ENCODE data around the gene UBTF. TPM values are rescaled to one million over a fixed set of nuclear protein-coding genes. Genes with fewer than 3 reads are reported as not detected.

Gene UBTF, protein sequence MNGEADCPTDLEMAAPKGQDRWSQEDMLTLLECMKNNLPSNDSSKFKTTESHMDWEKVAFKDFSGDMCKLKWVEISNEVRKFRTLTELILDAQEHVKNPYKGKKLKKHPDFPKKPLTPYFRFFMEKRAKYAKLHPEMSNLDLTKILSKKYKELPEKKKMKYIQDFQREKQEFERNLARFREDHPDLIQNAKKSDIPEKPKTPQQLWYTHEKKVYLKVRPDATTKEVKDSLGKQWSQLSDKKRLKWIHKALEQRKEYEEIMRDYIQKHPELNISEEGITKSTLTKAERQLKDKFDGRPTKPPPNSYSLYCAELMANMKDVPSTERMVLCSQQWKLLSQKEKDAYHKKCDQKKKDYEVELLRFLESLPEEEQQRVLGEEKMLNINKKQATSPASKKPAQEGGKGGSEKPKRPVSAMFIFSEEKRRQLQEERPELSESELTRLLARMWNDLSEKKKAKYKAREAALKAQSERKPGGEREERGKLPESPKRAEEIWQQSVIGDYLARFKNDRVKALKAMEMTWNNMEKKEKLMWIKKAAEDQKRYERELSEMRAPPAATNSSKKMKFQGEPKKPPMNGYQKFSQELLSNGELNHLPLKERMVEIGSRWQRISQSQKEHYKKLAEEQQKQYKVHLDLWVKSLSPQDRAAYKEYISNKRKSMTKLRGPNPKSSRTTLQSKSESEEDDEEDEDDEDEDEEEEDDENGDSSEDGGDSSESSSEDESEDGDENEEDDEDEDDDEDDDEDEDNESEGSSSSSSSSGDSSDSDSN
- 100 to 1,000 TPM; 132 to 169 (median 168) TPM for total RNA-seq
- 123 TPM for total RNA-seq (2013)

DNA sequence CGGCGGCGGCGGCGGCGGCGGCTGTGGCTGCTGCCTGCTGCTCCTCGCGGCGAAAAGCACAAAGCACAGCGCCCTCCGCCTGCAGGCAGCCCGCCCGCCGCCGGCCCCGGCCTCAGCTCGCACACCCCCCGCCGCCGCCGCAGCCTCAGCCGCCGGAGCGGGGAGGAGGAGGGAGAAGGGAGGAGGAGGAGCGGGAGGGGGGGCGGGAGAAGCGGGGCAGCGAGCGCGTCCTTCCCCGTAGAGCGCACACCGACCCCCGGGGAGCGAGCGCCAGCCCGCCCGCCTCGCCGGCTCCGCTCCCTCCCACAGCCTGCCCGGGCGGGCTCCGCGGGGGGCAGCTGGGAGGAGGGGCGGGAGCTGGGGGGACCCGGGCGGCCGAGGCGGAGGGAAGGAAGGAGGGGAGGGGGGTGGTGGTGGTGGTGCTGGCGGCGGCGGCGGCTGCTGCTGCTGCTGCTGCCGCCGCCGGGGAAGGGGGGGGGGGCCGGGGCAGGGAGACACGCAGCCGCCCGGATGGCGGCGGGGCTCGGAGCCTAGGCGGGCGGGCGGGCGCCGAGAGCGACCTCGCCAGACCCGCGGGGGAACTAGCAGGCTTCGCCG is at the start of gene UBTF:
Gene UBTF (minus strand): TSS at position 60 of the 597 bp plus-strand sequence. CDS start 1,446 bp downstream, outside the sequence.
- Mint-ChIP-seq H3K4me1 (peaks cover 35 to 45% of the 10 kb centered on the region in 2 donors), H3K27ac (peak within 1 kb of the TSS; percentile 93 to 98), H3K9me3 (no peaks in the 10 kb centered on the region), H3K27me3 (ENCODE audit: low read depth in 2 of 2) (no peaks in the 10 kb centered on the region), H3K36me3 (no peaks in the 10 kb centered on the region), H3K4me3 (peak within 1 kb of the TSS; percentile 97)
- TF ChIP-seq, protein P1, sequence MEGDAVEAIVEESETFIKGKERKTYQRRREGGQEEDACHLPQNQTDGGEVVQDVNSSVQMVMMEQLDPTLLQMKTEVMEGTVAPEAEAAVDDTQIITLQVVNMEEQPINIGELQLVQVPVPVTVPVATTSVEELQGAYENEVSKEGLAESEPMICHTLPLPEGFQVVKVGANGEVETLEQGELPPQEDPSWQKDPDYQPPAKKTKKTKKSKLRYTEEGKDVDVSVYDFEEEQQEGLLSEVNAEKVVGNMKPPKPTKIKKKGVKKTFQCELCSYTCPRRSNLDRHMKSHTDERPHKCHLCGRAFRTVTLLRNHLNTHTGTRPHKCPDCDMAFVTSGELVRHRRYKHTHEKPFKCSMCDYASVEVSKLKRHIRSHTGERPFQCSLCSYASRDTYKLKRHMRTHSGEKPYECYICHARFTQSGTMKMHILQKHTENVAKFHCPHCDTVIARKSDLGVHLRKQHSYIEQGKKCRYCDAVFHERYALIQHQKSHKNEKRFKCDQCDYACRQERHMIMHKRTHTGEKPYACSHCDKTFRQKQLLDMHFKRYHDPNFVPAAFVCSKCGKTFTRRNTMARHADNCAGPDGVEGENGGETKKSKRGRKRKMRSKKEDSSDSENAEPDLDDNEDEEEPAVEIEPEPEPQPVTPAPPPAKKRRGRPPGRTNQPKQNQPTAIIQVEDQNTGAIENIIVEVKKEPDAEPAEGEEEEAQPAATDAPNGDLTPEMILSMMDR (IDR thresholded peaks at IDR 0.05): no peak
- Histone ChIP-seq H3K9me3 (ENCODE audit: control insufficient read depth, insufficient read depth, low read length) (no peaks in the 10 kb centered on the region), H3K4me1 (ENCODE audit: control insufficient read depth, insufficient read depth, low read length) (peaks cover 54% of the 10 kb centered on the region), H3K36me3 (ENCODE audit: control insufficient read depth, insufficient read depth, low read length) (peaks cover 23% of the 10 kb centered on the region), H3K27me3 (ENCODE audit: control insufficient read depth, insufficient read depth, low read length) (no peaks in the 10 kb centered on the region), H3K27ac (ENCODE audit: low read length) (peak within 1 kb of the TSS; percentile 82), H3K4me3 (ENCODE audit: low read length) (peak within 1 kb of the TSS; percentile 60)
- under 1% methylated on average over 74 of the region's 76 CpGs for WGBS (ENCODE audit: insufficient coverage)
- peak; percentile 68 to 87 for DNase-seq
- intact Hi-C loops (cut with micrococcal nuclease): loop anchor here (2.0 to 10.0 kb wide), 2 partner anchors 33 to 285 kb away; partner anchors contain the start of genes GPATCH8 and TMUB2
- peak; percentile 29 to 48 (median 37) for ATAC-seq

GRCh38 chr17:44268709-44269534 is 49.4 kb upstream of the UBTF start:
- intact Hi-C loops (cut with micrococcal nuclease): no loop called here
- H3K36me3 ChIP-seq (ENCODE audit: control insufficient read depth, insufficient read depth, low read length): no peaks in the 10 kb centered on the region
- no peaks in the 10 kb centered on the region for H3K4me1 Mint-ChIP-seq
- H3K27me3 ChIP-seq (ENCODE audit: control insufficient read depth, insufficient read depth, low read length): no peaks in the 10 kb centered on the region
- no peaks in the 10 kb centered on the region for H3K9me3 Mint-ChIP-seq
- TF ChIP-seq, protein P1 (IDR thresholded peaks at IDR 0.05): no peak
- ATAC-seq (no peak), DNase-seq (no peak)
- no peak overlapping the region for H3K27ac ChIP-seq (ENCODE audit: low read length)
- no peak overlapping the region for H3K4me3 ChIP-seq (ENCODE audit: low read length)
- no peaks in the 10 kb centered on the region for H3K27me3 Mint-ChIP-seq (ENCODE audit: low read depth in 2 of 2)
- whole genome bisulfite sequencing (ENCODE audit: insufficient coverage): 80% methylated on average over 11 of the region's 11 CpGs
- H3K27ac Mint-ChIP-seq: no peak overlapping the region
- H3K9me3 ChIP-seq (ENCODE audit: control insufficient read depth, insufficient read depth, low read length): no peaks in the 10 kb centered on the region
- H3K4me3 Mint-ChIP-seq: no peak overlapping the region
- H3K36me3 Mint-ChIP-seq: no peaks in the 10 kb centered on the region
- no peaks in the 10 kb centered on the region for H3K4me1 ChIP-seq (ENCODE audit: control insufficient read depth, insufficient read depth, low read length)

DNA sequence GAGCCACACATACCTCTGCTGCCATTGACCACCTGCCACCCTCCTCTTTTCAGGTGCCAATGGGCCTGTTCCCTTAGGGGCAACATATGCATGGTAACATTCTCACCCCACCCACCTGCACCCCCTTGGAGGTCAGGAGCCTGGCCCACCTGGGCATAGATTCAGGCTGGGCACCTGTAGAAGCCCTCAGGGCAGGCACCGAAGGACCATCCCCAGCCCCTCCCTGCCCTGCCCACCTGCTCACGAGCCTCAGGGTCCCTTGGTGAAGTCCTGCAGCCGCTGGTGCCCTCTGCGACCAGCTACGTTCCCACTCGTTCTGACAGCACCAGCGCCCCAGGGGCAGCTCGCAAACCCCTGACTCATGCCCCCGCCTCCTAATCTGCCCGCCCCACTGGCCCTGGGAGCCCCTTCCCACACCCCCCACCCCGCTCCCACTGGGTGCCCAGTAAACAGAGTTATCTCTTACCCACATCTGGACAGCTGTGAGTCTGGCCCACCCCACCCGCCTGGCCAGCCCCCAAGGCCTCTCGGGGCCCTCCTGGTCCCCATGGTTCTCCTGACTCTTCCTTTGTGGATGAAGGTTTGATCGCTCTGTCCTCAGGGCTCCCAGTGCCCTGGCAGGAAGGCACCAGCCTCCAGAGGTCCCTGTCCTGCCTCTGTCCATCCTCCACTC is 48.5 kb upstream of the UBTF start, which contains the start of gene SLC4A1:
Gene SLC4A1 (minus strand): TSS at position 318 of the 673 bp plus-strand sequence. CDS start 5,269 bp downstream, outside the sequence.
- intact Hi-C loops (cut with micrococcal nuclease): no loop called here
- Histone ChIP-seq H3K36me3 (ENCODE audit: control insufficient read depth, insufficient read depth, low read length) (no peaks in the 10 kb centered on the region), H3K4me1 (ENCODE audit: control insufficient read depth, insufficient read depth, low read length) (no peaks in the 10 kb centered on the region), H3K4me3 (ENCODE audit: low read length) (no peak within 1 kb of the TSS), H3K9me3 (ENCODE audit: control insufficient read depth, insufficient read depth, low read length) (no peaks in the 10 kb centered on the region), H3K27ac (ENCODE audit: low read length) (no peak within 1 kb of the TSS), H3K27me3 (ENCODE audit: control insufficient read depth, insufficient read depth, low read length) (no peaks in the 10 kb centered on the region)
- TF ChIP-seq, protein P1 (IDR thresholded peaks at IDR 0.05): no peak
- 75% methylated on average over 14 of the region's 14 CpGs for WGBS (ENCODE audit: insufficient coverage)
- Mint-ChIP-seq H3K4me3 (no peak within 1 kb of the TSS), H3K36me3 (no peaks in the 10 kb centered on the region), H3K27me3 (ENCODE audit: low read depth in 2 of 2) (no peaks in the 10 kb centered on the region), H3K27ac (no peak within 1 kb of the TSS), H3K4me1 (no peaks in the 10 kb centered on the region), H3K9me3 (no peaks in the 10 kb centered on the region)
- ATAC-seq (no peak), DNase-seq (no peak)

Data from natural killer cell (primary cell).